SK-N-SH treated with all-trans-retinoic acid at 6 μM for 48 hours (cell line): ENCODE data around the gene IPO7.

Experiments
- ATAC-seq: fragments of 200-7000 bp; cut with Tn5 transposase; 3 replicates; pipeline ENCODE4 v1.9.1; 2020; ENCODE audit warnings: mild to moderate bottlenecking, moderate library complexity
- BACH2 ChIP-seq: fragments of 250-450 bp; sonication (Bioruptor Pico); IDR thresholded peaks from 2 replicates; pipeline ENCODE4 v1.9.0; 2021; ENCODE audit warnings: mild to moderate bottlenecking, borderline replicate concordance
- CSDC2 ChIP-seq: fragments of 250-450 bp; sonication (Bioruptor Pico); IDR thresholded peaks from 2 replicates; pipeline ENCODE4 v1.5.0; 2020; ENCODE audit warnings: mild to moderate bottlenecking, moderate library complexity
- ESRRG ChIP-seq: fragments of 250-450 bp; sonication (Bioruptor Pico); IDR thresholded peaks from 2 replicates; pipeline ENCODE4 v1.6.1; 2021; ENCODE audit warnings: mild to moderate bottlenecking
- PPARA ChIP-seq: fragments of 250-450 bp; sonication (Bioruptor Pico); IDR thresholded peaks from 2 replicates; pipeline ENCODE4 v1.5.0; 2020; ENCODE audit warnings: mild to moderate bottlenecking, borderline replicate concordance
- SNAI2 ChIP-seq: fragments of 250-450 bp; sonication (Bioruptor Pico); IDR thresholded peaks from 2 replicates; pipeline ENCODE4 v1.5.0; 2020; ENCODE audit warnings: mild to moderate bottlenecking, moderate library complexity
- TOX ChIP-seq: fragments of 250-450 bp; sonication (Bioruptor Pico); IDR thresholded peaks from 2 replicates; pipeline ENCODE4 v1.8.0; 2021; ENCODE audit warnings: mild to moderate bottlenecking, moderate library complexity, borderline replicate concordance
- ZC3H10 ChIP-seq: fragments of 250-450 bp; sonication (Bioruptor Pico); IDR thresholded peaks from 2 replicates; pipeline ENCODE4 v1.5.1; 2021; ENCODE audit warnings: mild to moderate bottlenecking, moderate library complexity
- ZFP30 ChIP-seq: fragments of 450-650 bp; formaldehyde crosslinking; IDR thresholded peaks from 2 replicates; pipeline ENCODE4 v1.5.0; 2022; ENCODE audit warnings: mild to moderate bottlenecking, moderate library complexity
- ZNF565 ChIP-seq: fragments of 450-650 bp; formaldehyde crosslinking; conservative IDR thresholded peaks from 2 replicates; pipeline ENCODE4 v1.5.0; 2020; ENCODE audit warnings: low read depth, mild to moderate bottlenecking, moderate library complexity
- ZNF70 ChIP-seq: fragments of 450-650 bp; formaldehyde crosslinking; IDR thresholded peaks from 2 replicates; pipeline ENCODE4 v1.5.0; 2020; ENCODE audit warnings: mild to moderate bottlenecking, moderate library complexity
- ZNF8 ChIP-seq: fragments of 450-650 bp; formaldehyde crosslinking; IDR thresholded peaks from 2 replicates; pipeline ENCODE4 v1.5.0; 2020; ENCODE audit warnings: mild to moderate bottlenecking, moderate library complexity
- TF ChIP-seq, protein P1 (sequence below): fragments of 250-450 bp; sonication (Bioruptor Pico); IDR thresholded peaks from 2 replicates; pipeline ENCODE4 v1.8.0; 2021; ENCODE audit warnings: low read depth, mild to moderate bottlenecking, moderate library complexity, borderline replicate concordance
- TF ChIP-seq, protein P2 (sequence below): fragments of 250-450 bp; sonication (Bioruptor Pico); IDR thresholded peaks from 2 replicates; pipeline ENCODE4 v1.5.0; 2020; ENCODE audit warnings: mild to moderate bottlenecking, moderate library complexity
- TF ChIP-seq, protein P3 (sequence below): fragments of 250-450 bp; sonication (Bioruptor Pico); IDR thresholded peaks from 2 replicates; pipeline ENCODE4 v1.8.0; 2020; ENCODE audit warnings: mild to moderate bottlenecking, moderate library complexity, borderline replicate concordance
- TF ChIP-seq, protein P4 (sequence below): fragments of 250-450 bp; sonication (Bioruptor Pico); IDR thresholded peaks from 2 replicates; pipeline ENCODE4 v1.5.1; 2020; ENCODE audit warnings: low read depth, mild to moderate bottlenecking, moderate library complexity

Gene IPO7

DNA sequence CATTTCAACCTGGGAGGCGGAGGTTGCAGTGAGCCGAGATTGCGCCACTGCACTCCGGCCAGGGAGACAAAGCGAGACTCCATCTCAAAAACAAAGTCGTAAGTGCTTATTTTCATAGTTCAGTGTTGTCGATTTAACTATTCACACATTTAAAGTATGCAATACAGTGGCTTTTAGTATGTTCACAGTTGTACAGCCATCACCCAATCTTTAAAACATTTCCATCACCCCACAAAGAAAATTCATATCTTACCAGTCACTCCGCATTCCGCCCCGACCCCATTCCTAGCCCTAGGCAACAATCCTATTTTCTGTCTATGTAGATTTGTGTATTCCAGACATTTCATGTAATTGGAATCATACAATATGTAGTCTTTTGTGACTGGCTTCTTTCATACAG is 11.9 kb downstream of the IPO7 start:
- TF ChIP-seq ZNF8 = no peak
- TF ChIP-seq, protein P1, sequence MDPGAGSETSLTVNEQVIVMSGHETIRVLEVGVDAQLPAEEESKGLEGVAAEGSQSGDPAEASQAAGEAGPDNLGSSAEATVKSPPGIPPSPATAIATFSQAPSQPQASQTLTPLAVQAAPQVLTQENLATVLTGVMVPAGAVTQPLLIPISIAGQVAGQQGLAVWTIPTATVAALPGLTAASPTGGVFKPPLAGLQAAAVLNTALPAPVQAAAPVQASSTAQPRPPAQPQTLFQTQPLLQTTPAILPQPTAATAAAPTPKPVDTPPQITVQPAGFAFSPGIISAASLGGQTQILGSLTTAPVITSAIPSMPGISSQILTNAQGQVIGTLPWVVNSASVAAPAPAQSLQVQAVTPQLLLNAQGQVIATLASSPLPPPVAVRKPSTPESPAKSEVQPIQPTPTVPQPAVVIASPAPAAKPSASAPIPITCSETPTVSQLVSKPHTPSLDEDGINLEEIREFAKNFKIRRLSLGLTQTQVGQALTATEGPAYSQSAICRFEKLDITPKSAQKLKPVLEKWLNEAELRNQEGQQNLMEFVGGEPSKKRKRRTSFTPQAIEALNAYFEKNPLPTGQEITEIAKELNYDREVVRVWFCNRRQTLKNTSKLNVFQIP (CRISPR knock-in tag) = no peak
- TF ChIP-seq, protein P2, sequence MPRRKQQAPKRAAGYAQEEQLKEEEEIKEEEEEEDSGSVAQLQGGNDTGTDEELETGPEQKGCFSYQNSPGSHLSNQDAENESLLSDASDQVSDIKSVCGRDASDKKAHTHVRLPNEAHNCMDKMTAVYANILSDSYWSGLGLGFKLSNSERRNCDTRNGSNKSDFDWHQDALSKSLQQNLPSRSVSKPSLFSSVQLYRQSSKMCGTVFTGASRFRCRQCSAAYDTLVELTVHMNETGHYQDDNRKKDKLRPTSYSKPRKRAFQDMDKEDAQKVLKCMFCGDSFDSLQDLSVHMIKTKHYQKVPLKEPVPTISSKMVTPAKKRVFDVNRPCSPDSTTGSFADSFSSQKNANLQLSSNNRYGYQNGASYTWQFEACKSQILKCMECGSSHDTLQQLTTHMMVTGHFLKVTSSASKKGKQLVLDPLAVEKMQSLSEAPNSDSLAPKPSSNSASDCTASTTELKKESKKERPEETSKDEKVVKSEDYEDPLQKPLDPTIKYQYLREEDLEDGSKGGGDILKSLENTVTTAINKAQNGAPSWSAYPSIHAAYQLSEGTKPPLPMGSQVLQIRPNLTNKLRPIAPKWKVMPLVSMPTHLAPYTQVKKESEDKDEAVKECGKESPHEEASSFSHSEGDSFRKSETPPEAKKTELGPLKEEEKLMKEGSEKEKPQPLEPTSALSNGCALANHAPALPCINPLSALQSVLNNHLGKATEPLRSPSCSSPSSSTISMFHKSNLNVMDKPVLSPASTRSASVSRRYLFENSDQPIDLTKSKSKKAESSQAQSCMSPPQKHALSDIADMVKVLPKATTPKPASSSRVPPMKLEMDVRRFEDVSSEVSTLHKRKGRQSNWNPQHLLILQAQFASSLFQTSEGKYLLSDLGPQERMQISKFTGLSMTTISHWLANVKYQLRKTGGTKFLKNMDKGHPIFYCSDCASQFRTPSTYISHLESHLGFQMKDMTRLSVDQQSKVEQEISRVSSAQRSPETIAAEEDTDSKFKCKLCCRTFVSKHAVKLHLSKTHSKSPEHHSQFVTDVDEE = no peak
- ATAC-seq = no peak

DNA sequence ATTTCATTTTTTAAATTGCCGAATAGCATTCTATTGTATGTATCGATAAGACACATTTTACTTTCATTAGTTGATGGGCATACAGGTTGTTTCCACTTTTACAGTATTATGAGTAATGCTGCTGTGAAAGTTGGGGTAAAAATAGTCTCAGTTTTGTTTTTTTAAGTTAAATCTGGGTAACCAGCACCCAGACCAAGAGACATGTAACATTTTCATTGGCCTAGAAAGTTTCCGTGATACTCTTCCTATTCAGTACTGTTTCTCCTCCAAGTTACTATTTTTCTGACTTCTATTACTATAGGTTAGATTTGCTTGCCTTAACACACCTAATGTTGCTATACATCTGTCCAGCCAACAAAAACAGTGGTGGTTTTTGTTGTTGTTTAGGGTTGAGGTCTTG is 12.3 kb downstream of the IPO7 start:
- ATAC-seq = no peak
- no peak for TF ChIP-seq ZFP30 (CRISPR knock-in tag)
- no peak for TF ChIP-seq ESRRG (CRISPR knock-in tag)
- no peak for TF ChIP-seq SNAI2 (CRISPR knock-in tag)
- TF ChIP-seq ZNF565 (CRISPR knock-in tag) = no peak
- TF ChIP-seq CSDC2 (CRISPR knock-in tag) = no peak
- no peak for TF ChIP-seq ZC3H10
- TF ChIP-seq, protein P1 (CRISPR knock-in tag) = no peak
- TF ChIP-seq PPARA = no peak
- TF ChIP-seq TOX (CRISPR knock-in tag) = no peak

DNA sequence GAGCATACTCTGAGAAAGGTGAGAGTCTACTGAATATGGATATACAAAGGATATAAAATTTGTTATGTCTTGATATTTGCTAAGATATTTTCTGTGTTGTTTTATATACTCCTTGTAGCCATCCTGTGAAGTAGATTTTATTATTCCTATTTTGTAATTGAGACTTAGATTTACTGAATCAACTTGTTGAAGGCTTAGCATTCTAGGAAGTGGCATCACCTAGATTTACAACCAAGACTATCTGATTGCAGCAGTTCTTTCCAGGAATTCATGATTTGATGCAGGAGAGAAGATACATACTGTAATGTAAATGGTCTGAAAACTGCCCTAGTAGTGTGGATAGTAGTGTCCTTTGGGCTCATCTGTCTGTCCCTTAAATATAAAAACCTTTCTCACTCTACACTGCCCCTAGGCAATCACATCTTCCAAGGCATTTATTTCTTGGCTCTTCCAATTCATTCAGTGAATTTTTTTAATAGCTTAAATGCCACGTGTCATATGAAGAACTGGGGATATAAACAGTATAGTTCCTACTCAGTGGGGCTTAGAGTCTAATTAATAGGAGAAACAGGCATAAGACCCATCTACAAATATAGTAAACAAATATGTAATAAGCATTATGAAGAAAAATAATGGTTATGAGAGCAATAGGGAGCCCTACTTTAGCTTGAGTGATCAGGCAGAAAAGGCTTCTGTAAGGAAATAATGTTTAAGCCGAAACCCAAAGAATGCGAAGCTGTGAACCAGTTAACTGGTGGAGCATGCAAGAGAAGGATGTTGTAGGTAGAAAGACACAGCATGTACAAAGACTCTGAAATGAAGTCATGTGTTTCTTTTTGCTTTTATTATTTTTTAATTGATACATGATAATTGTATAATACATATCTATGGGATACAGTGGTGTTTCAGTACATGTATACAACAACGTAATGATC is 13.6 kb downstream of the IPO7 start:
- TF ChIP-seq ZFP30 (CRISPR knock-in tag) (no peak), ESRRG (CRISPR knock-in tag) (no peak), SNAI2 (CRISPR knock-in tag) (no peak), PPARA (no peak), ZNF70 (CRISPR knock-in tag) (no peak), TOX (CRISPR knock-in tag) (no peak), ZC3H10 (no peak), BACH2 (CRISPR knock-in tag) (no peak)
- TF ChIP-seq, protein P2 = no peak
- TF ChIP-seq, protein P3, sequence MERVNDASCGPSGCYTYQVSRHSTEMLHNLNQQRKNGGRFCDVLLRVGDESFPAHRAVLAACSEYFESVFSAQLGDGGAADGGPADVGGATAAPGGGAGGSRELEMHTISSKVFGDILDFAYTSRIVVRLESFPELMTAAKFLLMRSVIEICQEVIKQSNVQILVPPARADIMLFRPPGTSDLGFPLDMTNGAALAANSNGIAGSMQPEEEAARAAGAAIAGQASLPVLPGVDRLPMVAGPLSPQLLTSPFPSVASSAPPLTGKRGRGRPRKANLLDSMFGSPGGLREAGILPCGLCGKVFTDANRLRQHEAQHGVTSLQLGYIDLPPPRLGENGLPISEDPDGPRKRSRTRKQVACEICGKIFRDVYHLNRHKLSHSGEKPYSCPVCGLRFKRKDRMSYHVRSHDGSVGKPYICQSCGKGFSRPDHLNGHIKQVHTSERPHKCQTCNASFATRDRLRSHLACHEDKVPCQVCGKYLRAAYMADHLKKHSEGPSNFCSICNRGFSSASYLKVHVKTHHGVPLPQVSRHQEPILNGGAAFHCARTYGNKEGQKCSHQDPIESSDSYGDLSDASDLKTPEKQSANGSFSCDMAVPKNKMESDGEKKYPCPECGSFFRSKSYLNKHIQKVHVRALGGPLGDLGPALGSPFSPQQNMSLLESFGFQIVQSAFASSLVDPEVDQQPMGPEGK (CRISPR knock-in tag) = no peak
- TF ChIP-seq, protein P4, sequence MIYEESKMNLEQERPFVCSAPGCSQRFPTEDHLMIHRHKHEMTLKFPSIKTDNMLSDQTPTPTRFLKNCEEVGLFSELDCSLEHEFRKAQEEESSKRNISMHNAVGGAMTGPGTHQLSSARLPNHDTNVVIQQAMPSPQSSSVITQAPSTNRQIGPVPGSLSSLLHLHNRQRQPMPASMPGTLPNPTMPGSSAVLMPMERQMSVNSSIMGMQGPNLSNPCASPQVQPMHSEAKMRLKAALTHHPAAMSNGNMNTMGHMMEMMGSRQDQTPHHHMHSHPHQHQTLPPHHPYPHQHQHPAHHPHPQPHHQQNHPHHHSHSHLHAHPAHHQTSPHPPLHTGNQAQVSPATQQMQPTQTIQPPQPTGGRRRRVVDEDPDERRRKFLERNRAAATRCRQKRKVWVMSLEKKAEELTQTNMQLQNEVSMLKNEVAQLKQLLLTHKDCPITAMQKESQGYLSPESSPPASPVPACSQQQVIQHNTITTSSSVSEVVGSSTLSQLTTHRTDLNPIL (CRISPR knock-in tag) = no peak
- peak; percentile 42; the same call in 2 of the 3 replicates for ATAC-seq
